Esophagus squamous epithelium (tissue), 4 donors: ENCODE measurements around the gene ZNRF1.

ENCODE experiments used
- CTCF ChIP-seq, 6 experiments: fragments of 450-650 bp in 4 of 6; fragments of 200-600 bp in 2 of 6; sonication (generic) in 2 of 6; IDR thresholded peaks; one replicate each; pipeline ENCODE4 v1.5.1; 2016 to 2019; ENCODE audit warnings: antibody characterized with exemption in 6 of 6, mild to moderate bottlenecking in 4 of 6, moderate library complexity in 4 of 6
- POLR2A ChIP-seq, 4 donors: fragments of 450-650 bp; IDR thresholded peaks; one replicate each; pipeline ENCODE4 v1.6.1; 2017; ENCODE audit warnings: antibody characterized with exemption in 4 of 4, mild to moderate bottlenecking in 4 of 4, moderate library complexity in 3 of 4

GRCh38 chr16:75073545-75074303, 74.9 kb downstream of the ZNRF1 start:
- TF ChIP-seq CTCF (IDR thresholded peaks at IDR 0.05): no peak
- no peak for TF ChIP-seq POLR2A (IDR thresholded peaks at IDR 0.05)
